ENCODE results near the gene OGFR.

The OGFR gene

DNA sequence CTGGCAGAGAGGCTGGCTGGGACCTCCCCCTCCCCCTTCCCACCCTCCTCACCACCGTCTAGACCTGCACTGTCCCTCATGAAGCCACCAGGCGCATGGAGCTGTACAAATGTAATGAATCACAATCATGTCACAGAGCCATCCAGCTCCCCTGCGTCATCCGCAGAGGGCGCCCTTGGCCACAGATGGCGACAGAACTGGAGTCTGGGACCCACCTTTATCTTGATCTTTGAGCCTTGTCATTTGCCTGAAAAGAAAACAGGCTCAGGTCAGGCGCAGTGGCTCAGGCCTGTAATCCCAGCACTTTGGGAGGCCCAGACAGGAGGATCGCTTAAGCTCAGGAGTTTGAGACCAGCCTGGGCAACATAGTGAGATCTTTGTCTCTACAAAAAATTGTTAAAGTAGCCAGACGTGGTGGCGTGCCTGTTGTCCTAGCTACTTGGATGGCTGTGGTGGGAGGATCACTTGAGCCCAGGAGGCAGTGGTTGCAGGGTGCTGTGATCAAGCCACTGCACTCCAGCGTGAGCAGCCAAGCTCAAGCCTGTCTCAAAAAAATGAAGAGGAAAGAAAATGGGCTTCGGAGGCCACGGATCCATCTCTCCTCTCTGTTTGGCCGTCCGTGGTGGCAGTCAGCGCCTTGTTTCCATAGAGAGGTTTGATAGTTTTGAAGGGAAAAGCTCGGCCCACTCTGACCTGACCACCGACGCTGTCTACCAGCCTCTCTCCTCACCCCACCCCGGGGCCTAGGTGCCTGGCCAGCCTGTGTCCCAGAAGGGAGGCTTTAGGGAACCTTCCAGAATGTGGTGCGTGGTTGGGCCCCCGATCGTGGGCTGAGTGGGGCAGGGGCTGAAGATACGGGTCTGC lies 18.4 kb downstream of the OGFR start:
- Histone ChIP-seq H3K27me3 (ENCODE audit: insufficient read depth, low read length) (no peaks in the 10 kb centered on the region; the same call in 1 of the 2 replicates), H3K36me3 (ENCODE audit: insufficient read depth, low read length) (peaks cover 18% of the 10 kb centered on the region), H3K4me1 (ENCODE audit: insufficient read depth, low read length) (peaks cover 4% of the 10 kb centered on the region; the same call in 1 of the 2 replicates), H3K27ac (ENCODE audit: low read depth, low read length) (peak overlapping the region; percentile 47; the same call in 1 of the 2 replicates), H3K9ac (ENCODE audit: low read depth, low read length) (no peak overlapping the region), H3K9me3 (ENCODE audit: insufficient read depth, low read depth, low read length) (no peaks in the 10 kb centered on the region), H3K4me3 (ENCODE audit: low read length) (no peak overlapping the region)
- WGBS, result 78% methylated on average over 24 of the region's 24 CpGs

DNA sequence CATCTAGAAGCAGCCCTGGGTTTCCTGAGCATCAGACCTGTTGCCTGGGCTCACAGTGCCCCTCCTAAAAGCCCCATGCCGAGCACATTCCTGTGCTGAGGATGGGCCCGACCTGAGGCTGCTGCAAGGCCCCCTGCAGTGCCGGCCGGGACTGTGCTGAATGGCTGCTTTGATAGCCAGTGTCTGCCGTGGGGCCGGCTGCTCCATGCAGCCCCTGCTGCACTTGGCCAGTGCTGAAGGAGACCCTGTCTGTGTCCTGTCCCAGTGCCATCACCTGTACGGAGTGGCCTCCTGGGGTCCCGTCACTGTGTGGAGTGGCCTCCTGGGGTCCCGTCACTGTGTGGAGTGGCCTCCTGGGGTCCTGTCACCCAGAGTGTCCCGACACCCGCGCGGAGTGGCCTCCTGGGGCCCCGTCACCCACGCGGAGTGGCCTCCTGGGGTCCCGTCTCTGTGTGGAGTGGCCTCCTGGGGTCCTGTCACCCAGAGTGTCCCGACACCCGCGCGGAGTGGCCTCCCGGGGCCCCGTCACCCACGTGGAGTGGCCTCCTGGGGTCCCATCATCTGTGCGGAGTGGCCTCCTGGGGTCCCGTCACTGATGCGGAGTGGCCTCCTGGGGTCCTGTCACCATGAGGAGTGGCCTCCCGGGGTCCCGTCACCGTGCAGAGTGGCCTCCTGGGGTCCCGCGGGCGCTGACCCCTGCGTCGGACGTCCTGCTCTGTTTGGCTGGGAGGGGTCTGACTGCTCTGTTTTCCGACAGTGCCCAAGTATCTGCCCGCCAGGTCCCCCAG lies 19.2 kb downstream of the OGFR start:
- Histone ChIP-seq H3K27ac (ENCODE audit: low read depth, low read length) (peak overlapping the region; percentile 47; the same call in 1 of the 2 replicates), H3K27me3 (ENCODE audit: insufficient read depth, low read length) (no peaks in the 10 kb centered on the region; the same call in 1 of the 2 replicates), H3K4me1 (ENCODE audit: insufficient read depth, low read length) (peaks cover 4% of the 10 kb centered on the region; the same call in 1 of the 2 replicates), H3K9me3 (ENCODE audit: insufficient read depth, low read depth, low read length) (no peaks in the 10 kb centered on the region), H3K9ac (ENCODE audit: low read depth, low read length) (no peak overlapping the region), H3K4me3 (ENCODE audit: low read length) (no peak overlapping the region), H3K36me3 (ENCODE audit: insufficient read depth, low read length) (peaks cover 22% of the 10 kb centered on the region)
- 76% methylated on average over 38 of the region's 38 CpGs for WGBS

DNA sequence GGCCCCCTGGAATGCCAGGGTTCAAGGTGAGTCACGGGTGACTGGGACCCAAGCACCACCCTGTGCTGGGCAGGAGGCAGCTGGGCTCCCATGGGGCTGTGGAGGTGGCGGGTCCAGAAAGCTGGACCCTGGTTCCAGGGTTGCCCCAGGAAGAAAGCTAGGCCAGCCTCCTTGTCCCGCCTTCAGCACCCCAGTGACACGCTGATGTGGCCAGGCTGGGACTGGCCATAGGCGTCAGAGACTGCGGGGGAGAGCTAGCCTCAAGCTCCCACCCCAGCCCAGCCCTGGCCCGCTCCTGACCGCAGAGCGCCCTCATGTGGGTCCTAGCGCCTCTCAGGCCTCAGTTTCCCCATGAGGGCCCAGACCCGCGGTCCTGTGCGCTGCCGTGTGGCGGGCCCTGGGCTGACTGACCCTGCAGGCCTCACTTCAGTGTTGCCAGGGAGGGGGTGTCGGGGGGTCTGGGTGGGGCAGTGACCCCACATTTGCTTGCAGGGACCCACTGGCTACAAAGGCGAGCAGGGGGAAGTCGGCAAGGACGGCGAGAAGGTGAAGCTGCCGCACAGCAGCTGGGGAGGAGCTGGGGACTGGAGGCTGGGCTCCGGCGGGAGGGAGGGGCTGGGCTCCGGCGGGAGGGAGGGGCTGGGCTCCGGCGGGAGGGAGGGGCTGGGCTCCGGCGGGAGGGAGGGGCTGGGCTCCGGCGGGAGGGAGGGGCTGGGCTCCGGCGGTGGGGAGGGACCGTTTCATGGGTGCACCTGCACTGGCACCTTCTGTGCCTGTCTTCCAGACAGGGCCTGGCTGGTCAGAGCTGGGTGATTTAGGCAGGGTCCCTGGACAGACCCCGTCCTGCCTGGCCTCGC lies 20.1 kb downstream of the OGFR start:
- WGBS, result 49% methylated on average over 25 of the region's 36 CpGs
- Histone ChIP-seq H3K27ac (ENCODE audit: low read depth, low read length) (peak overlapping the region; percentile 18; the same call in 1 of the 2 replicates), H3K9me3 (ENCODE audit: insufficient read depth, low read depth, low read length) (no peaks in the 10 kb centered on the region), H3K4me1 (ENCODE audit: insufficient read depth, low read length) (peaks cover 4% of the 10 kb centered on the region; the same call in 1 of the 2 replicates), H3K9ac (ENCODE audit: low read depth, low read length) (no peak overlapping the region), H3K27me3 (ENCODE audit: insufficient read depth, low read length) (no peaks in the 10 kb centered on the region; the same call in 1 of the 2 replicates), H3K36me3 (ENCODE audit: insufficient read depth, low read length) (peaks cover 25% of the 10 kb centered on the region), H3K4me3 (ENCODE audit: low read length) (no peak overlapping the region)

DNA sequence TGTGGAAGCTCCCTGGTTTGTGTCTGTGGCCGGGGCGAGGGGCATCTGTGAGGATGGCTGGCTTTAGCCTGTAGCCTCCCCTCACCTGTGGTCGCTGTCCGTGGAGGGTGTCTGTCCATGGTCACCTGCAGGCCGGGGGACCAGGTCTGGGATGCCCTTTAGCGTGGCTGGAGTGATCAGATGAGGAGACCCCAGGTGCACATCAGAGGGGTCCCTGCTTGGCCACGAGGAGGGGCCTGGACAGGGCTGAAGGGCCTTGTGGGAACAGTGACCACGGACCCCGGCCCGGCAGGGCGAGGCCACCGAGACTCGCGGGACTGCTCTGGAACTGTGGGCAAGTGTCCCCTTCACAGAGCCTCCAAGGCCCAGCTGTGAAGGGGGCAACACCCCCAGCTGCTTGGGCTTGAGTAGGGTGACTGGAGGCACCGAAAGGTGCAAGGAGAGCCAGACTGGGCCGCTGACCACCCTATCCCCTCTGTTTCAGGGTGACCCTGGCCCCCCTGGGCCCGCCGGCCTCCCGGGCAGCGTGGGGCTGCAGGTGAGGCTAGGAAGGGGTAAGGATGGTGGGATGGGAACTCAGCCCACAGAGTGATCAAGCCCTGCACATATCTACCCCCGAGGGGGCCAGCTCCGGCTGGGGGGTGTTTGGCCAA lies 20.8 kb downstream of the OGFR start:
- Histone ChIP-seq H3K9me3 (ENCODE audit: insufficient read depth, low read depth, low read length) (no peaks in the 10 kb centered on the region), H3K36me3 (ENCODE audit: insufficient read depth, low read length) (peaks cover 24% of the 10 kb centered on the region), H3K9ac (ENCODE audit: low read depth, low read length) (no peak overlapping the region; the same call in 1 of the 2 replicates), H3K4me3 (ENCODE audit: low read length) (no peak overlapping the region), H3K27me3 (ENCODE audit: insufficient read depth, low read length) (no peaks in the 10 kb centered on the region; the same call in 1 of the 2 replicates), H3K27ac (ENCODE audit: low read depth, low read length) (no peak overlapping the region; the same call in 1 of the 2 replicates), H3K4me1 (ENCODE audit: insufficient read depth, low read length) (peaks cover 4% of the 10 kb centered on the region; the same call in 1 of the 2 replicates)
- WGBS, result 88% methylated on average over 22 of the region's 22 CpGs

DNA sequence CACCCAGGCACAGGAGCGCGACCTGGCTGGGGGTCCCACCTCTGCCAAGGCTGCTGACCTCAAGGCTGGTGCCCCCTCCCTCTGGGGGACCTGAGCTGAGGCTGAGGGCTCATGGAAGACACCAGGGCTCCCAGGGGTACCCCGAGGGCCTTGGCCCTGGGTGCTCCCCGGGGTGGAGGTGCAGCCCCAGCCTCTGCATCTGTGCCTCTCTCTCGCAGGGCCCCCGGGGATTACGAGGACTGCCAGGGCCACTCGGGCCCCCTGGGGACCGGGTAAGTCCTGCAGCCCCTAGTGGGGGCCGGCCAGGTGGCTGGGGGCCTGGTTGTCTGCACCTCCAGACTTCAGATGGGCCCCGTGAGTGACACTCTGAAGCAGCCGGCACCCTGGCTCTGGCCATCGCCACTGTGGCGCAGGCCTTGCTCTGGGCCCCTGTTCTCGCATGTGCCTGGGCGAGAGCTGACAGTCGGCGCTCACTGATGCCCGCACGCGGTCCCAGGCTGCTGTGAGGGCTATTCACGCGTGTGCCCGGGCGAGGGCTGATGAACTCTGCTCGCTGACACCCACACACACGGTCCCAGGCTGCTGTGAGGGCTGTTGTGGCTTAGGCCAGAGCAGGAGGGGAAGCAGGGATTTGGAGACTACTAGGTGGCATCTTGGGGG lies 21.5 kb downstream of the OGFR start:
- H3K4me3 ChIP-seq (ENCODE audit: low read length), result no peak overlapping the region
- H3K9me3 ChIP-seq (ENCODE audit: insufficient read depth, low read depth, low read length), result no peaks in the 10 kb centered on the region
- no peak overlapping the region for H3K27ac ChIP-seq (ENCODE audit: low read depth, low read length)
- 93% methylated on average over 27 of the region's 27 CpGs for WGBS
- no peak overlapping the region for H3K9ac ChIP-seq (ENCODE audit: low read depth, low read length)
- no peaks in the 10 kb centered on the region; the same call in 1 of the 2 replicates for H3K27me3 ChIP-seq (ENCODE audit: insufficient read depth, low read length)
- peaks cover 27% of the 10 kb centered on the region for H3K36me3 ChIP-seq (ENCODE audit: insufficient read depth, low read length)
- peaks cover 4% of the 10 kb centered on the region; the same call in 1 of the 2 replicates for H3K4me1 ChIP-seq (ENCODE audit: insufficient read depth, low read length)

DNA sequence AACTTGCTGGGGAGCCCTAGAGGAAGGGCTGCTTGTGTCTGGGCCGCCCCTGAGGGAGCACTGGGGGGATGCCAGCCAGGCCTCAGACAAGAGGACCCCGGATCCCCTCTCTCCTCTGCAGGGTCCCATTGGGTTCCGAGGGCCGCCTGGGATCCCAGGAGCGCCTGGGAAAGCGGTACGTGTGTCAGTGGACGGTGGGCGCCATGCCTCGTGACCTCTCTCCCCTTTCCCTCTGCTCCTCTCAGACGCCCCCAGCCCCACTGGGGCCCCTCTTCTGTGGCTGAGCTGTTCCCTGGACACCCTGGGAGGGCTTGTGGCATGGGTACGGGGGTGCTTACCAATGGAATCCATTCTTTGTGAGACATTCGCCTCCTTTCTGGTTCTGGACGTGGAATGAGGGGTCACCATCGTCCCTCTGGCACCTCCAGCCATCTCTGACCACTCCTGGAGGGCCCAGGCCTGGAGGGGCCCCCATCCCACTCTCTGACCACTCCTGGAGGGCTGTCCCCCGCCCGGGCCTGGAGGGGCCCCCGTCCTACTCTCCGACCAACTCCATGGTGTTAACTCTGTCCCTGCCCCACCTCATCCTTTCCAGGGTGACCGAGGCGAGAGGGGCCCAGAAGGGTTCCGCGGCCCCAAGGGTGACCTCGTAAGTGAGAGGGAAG lies 22.1 kb downstream of the OGFR start:
- Histone ChIP-seq H3K27ac (ENCODE audit: low read depth, low read length) (no peak overlapping the region), H3K36me3 (ENCODE audit: insufficient read depth, low read length) (peaks cover 28% of the 10 kb centered on the region), H3K4me1 (ENCODE audit: insufficient read depth, low read length) (peaks cover 4% of the 10 kb centered on the region), H3K9me3 (ENCODE audit: insufficient read depth, low read depth, low read length) (no peaks in the 10 kb centered on the region), H3K4me3 (ENCODE audit: low read length) (no peak overlapping the region), H3K27me3 (ENCODE audit: insufficient read depth, low read length) (no peaks in the 10 kb centered on the region; the same call in 1 of the 2 replicates), H3K9ac (ENCODE audit: low read depth, low read length) (no peak overlapping the region)
- WGBS, result 95% methylated on average over 24 of the region's 24 CpGs

DNA sequence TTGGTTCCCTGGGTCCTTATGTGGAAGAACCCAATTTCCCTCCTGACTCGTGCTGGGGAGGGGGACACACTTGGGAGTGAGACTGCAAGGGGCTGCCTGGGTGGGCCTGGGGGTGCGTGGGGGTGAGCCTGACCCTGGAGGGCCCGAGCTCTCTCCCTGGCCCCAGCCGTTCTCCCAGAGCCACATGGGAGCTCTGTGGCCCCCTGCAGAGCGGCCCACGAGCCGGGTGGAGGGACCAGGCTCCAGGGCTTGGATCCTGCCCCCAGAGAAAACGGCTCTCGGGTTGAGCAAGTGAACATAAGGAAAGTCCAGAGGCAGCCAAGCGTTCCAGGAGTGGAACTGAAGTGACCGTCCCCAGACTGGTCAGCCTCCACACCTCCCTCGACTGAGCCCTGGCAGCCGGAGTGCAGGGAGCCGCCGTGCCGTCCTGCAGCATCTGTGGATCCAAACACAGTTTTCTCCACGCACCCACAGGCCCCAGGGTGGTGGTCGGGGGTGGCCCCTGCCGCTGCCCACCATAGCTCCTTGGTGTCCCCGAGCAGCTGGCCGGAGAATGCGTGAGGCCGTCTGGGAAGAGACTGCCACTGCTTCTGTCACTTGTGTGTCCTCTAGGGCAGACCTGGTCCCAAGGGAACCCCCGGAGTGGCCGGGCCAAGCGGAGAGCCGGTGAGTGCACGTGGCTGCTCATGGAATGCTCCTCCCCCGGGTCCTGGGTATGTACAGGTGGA lies 22.8 kb downstream of the OGFR start:
- Histone ChIP-seq H3K9me3 (ENCODE audit: insufficient read depth, low read depth, low read length) (no peaks in the 10 kb centered on the region), H3K4me3 (ENCODE audit: low read length) (no peak overlapping the region), H3K4me1 (ENCODE audit: insufficient read depth, low read length) (peaks cover 9% of the 10 kb centered on the region), H3K27ac (ENCODE audit: low read depth, low read length) (no peak overlapping the region), H3K27me3 (ENCODE audit: insufficient read depth, low read length) (no peaks in the 10 kb centered on the region; the same call in 1 of the 2 replicates), H3K36me3 (ENCODE audit: insufficient read depth, low read length) (peaks cover 26% of the 10 kb centered on the region), H3K9ac (ENCODE audit: low read depth, low read length) (no peak overlapping the region)
- WGBS, result 94% methylated on average over 29 of the region's 29 CpGs

DNA sequence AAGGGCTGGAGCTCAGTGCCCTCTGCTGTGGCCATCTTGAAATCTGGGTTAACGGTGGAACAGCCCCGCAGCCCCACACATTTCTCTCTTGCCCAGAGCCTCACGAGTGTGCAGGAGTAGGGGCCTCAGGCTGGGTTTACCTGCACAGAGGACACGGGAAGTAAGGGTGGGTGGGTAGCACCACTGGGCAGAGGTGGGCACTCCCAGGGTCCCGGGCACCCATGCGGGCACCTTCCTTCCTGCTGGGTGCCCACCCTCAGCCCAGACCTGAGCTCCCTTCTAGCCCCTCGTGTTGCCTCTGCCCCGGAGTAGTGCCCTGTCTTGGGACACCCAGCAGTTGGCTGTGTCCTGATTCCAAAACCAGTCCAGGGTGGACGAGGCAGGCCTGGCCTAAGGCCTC lies 23.4 kb downstream of the OGFR start:
- Histone ChIP-seq H3K4me3 (ENCODE audit: low read length) (no peak overlapping the region), H3K27ac (ENCODE audit: low read depth, low read length) (no peak overlapping the region), H3K27me3 (ENCODE audit: insufficient read depth, low read length) (no peaks in the 10 kb centered on the region; the same call in 1 of the 2 replicates), H3K36me3 (ENCODE audit: insufficient read depth, low read length) (peaks cover 30% of the 10 kb centered on the region), H3K9ac (ENCODE audit: low read depth, low read length) (no peak overlapping the region), H3K4me1 (ENCODE audit: insufficient read depth, low read length) (peaks cover 15% of the 10 kb centered on the region), H3K9me3 (ENCODE audit: insufficient read depth, low read depth, low read length) (no peaks in the 10 kb centered on the region)
- 94% methylated on average over 9 of the region's 9 CpGs for WGBS

All from HUES64 (cell line).